Endothelial cell of umbilical vein (primary cell): ENCODE results near the gene MMAA.

Experiments used
- CTCF ChIP-seq, 2 donors: IDR thresholded peaks; 1 replicate in 1 of 2; 2 replicates in 1 of 2; pipeline ENCODE4 v1.5.1; 2011; ENCODE audit warnings: low read length in 2 of 2, mild to moderate bottlenecking in 2 of 2, moderate library complexity in 2 of 2, control low read depth in 1 of 2, inconsistent platforms in 1 of 2, low read depth in 1 of 2; ENCODE audit not compliant: insufficient read depth in 1 of 2; ENCODE audit errors: extremely low read depth in 1 of 2
- EZH2 ChIP-seq: IDR thresholded peaks from 2 replicates; pipeline ENCODE4 v1.6.1; 2012; ENCODE audit warnings: borderline replicate concordance, low read depth, mild to moderate bottlenecking, moderate library complexity, low read length, inconsistent platforms; ENCODE audit not compliant: severe bottlenecking
- GATA2 ChIP-seq: IDR thresholded peaks from 2 replicates; pipeline ENCODE4 v1.7.0; 2011; ENCODE audit warnings: low read depth, mild to moderate bottlenecking, moderate library complexity, mixed read lengths, low read length; ENCODE audit not compliant: insufficient read length, insufficient read depth
- JUN ChIP-seq: IDR thresholded peaks from 2 replicates; pipeline ENCODE4 v1.6.1; 2011; ENCODE audit warnings: borderline replicate concordance, low read depth; ENCODE audit not compliant: insufficient read length, insufficient read depth
- MAX ChIP-seq: IDR thresholded peaks from 2 replicates; pipeline ENCODE4 v1.6.1; 2011; ENCODE audit not compliant: insufficient read depth, insufficient read length
- POLR2A ChIP-seq: IDR thresholded peaks from 2 replicates; pipeline ENCODE4 v1.6.1; 2012; ENCODE audit warnings: low read depth, mild to moderate bottlenecking, control low read depth, low read length
- POLR2AphosphoS5 ChIP-seq: IDR thresholded peaks from 2 replicates; pipeline ENCODE4 v1.6.1; 2012; ENCODE audit warnings: low read depth, mild to moderate bottlenecking, control low read depth, low read length, moderate library complexity; ENCODE audit not compliant: insufficient read depth

GRCh38 chr4:145686991-145687390, 67.8 kb downstream of the MMAA start:
- TF ChIP-seq EZH2 (no peak), CTCF (IDR thresholded peaks at IDR 0.05; ENCODE audit: extremely low read depth in 1 of 2, insufficient read depth in 1 of 2, low read depth in 1 of 2, low read length in 2 of 2) (no peak), POLR2A (no peak), JUN (no peak), GATA2 (no peak), MAX (no peak), POLR2AphosphoS5 (no peak)
